Stimulated activated CD4-positive, alpha-beta T cell treated with anti-CD3 and anti-CD28 coated beads, Interleukin-4, amount 100 ng/mL, for 4 hours (primary cell): ENCODE results near the gene BCL2.

Source experiments
- DNase-seq, 2 experiments: peaks; one replicate each; pipeline ENCODE4 v3.0.0-alpha.2; 2020

The BCL2 gene

GRCh38 chr18:63135101-63135500, 184.5 kb downstream of the BCL2 start:
- no peak for DNase-seq

DNA sequence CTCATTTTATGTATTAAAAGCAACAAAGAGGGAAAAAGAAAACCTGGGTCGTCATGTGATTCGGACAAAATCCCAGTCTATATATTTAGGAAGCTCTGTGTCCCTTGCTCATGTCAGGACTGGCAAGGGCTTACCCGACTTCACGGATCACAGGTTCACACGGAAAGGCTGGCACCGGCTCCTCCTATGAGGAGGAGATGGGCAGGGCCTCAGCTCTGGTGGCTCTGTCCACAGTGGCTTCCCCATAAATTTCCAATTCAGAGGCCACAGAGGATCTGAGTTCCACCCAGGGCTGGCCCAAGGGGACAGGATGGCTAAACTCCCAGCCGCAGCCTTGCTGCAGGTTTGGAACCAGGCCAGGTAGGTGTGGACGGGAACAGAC, 186.8 kb downstream of the BCL2 start:
- DNase-seq: no peak

DNA sequence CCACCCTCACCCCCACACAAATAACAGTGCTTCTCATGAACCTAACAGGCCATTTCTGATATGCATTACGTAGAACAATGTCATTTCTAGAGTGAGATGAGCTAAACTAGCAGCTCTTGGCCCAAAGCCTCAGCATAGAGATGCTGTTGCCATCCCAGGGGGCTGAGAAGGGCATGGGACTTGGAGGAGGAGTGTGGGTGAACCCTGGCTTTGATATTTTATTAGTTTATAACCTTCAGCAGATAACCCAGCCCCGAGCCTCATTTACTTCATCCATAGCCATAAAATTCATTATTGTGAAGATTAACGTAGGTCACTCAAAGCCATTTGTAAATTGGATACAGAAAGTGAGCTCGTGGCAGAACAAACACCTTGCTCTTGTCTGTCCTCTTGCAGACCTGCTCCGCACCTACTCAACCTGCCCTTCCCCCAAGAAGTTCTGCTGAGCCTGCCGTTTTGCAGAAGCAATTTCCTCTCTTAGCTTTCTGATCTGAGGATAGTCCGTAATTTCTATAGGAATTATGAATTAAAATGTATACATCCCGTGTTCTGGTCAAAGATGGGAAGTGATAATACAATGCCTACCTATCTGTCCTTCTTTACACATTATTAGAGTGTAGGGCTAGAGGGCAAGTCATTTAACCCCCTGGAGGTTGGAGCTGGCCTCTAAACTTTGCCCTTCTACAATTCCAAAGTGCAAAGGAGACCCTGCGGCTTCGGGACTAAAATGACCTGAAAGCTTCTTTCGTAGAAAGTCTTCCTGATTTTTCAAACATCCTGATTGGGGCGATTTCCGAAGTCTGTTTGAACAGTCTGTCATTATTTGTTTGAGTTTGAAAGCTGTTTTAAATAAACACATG, 187.4 kb downstream of the BCL2 start:
- DNase-seq: no peak

DNA sequence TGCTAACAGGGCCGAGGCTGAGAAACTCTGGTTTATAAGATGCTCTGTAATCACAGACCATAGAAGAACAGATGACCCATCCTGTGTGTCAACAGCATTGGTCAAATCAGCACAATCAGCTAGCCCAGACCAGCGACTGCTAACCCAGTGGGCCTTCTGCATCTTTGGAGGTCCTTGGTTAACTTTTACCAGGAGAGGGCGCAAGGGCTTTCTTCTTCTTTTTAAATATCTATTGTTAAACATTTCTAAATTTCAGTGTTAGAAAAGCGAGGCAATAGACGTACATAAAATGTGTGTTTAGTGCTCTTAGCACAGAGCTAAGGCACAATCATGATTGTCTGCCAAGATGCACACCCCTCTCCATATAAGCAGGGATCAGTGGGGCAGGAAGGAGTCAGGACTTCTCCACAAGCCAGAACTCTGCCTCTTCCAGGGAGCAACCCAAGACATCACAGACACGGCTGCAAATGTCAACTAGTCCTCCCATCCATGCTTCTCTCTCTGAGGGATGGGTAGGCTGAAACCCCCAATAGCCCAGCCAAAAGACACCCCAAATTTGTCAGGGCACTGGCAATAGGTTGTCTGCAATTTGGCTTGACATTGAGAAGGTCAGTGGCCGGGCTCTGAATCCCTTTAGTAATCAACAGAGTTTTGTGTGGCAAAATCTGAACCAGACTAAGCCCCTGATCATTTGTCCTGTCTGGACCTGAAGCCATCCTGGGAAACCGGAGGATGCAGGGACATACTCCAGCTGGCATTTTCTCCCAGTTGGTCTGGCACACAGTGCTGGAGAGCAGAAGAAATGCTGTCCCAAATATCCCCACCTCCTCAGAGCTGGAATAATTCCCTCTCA, 188.2 kb downstream of the BCL2 start:
- peak; percentile 35 to 54 for DNase-seq

GRCh38 chr18:63130176-63130575, 189.4 kb downstream of the BCL2 start:
- no peak for DNase-seq

DNA sequence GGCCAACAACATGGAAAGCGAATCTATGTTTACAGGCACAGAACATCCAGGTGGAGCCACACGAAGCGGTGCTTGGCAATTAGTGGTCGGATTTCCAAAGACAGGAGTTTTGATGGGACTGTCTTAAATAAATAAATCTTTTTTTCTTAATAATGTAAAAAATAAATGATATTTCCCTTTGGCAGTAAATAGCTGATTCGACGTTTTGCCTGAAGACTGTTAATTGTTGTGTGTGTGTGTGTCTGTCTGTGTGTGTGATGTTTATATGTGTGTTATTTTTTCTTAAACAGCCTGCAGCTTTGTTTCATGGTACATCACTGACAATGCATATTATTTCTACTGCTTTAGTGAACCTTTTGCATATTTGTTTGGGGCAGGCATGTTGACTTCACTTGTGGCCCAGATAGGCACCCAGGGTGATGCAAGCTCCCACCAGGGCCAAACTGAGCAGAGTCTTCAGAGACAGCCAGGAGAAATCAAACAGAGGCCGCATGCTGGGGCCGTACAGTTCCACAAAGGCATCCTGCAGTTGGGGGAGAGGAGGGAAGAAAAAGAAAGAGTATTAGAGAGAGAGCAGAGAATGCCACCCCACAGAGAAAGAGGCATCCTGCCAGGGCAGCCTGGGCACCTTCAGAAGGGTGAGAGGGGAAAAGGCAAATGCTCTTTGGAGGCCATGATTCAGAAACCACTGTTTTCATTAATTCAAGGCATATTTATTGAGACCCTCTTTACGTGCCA, 191.2 kb downstream of the BCL2 start:
- no peak for DNase-seq

GRCh38 chr18:63126134-63127069, 193.2 kb downstream of the BCL2 start:
- DNase-seq: no peak

DNA sequence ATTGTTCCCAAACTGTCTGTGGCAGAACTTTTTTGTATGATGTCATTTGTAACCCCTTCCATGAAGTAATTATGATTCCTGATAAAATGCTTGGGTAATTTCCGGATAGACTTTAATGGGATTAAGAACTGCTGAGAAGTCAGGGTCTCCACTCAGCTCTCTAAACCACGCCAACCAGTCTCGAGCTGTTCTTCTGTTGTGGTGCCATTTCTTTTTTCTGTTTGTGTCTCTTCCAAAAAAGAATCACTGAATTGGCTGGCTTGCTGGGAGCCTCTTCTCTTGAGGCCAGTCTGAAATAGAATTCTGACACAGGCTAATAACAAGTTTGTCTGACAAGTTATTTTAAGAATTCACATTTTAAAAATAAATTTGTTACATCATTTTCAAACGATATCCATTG, 198.9 kb downstream of the BCL2 start:
- no peak for DNase-seq

GRCh38 chr18:63119647-63120046, 199.9 kb downstream of the BCL2 start:
- DNase-seq: no peak

- DNase-seq: no peak
Measured at GRCh38 chr18:63113899-63114565, 205.5 kb downstream of the BCL2 start.

GRCh38 chr18:63112706-63113105, 206.9 kb downstream of the BCL2 start:
- no peak for DNase-seq

DNA sequence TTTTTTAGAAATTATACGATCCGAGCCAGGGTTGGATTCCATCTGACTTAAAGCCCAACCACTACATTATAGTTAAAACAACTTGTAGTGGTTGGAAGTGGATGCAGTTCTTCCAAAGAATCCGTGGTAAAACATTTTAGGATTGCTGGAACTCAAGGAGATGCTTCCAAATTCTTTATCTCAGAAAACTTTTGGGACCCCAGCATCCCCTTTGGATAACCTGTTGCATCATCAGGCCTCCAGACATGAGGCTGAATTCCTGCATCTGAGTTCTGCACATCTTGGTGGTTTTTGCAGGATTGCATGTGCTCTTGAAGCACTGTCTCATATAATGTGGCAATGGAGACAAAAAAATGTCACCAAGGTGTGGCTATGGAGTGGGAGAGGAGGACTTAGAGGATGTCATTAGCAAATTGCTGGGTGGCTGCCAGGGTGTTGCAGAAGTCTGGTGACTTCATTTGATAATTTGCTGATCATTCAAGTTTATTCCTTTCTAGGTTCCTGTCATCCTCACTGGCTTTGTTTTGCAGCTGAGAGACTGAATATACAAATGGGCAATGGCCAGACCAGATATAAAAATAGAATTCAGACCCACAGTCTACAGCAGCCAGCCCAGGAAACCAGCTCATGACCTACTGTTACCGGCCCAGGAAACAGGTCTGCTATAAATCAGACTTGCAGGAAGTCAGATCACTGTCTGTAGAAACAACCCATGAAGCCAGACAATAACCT, 207.7 kb downstream of the BCL2 start:
- DNase-seq: no peak

DNA sequence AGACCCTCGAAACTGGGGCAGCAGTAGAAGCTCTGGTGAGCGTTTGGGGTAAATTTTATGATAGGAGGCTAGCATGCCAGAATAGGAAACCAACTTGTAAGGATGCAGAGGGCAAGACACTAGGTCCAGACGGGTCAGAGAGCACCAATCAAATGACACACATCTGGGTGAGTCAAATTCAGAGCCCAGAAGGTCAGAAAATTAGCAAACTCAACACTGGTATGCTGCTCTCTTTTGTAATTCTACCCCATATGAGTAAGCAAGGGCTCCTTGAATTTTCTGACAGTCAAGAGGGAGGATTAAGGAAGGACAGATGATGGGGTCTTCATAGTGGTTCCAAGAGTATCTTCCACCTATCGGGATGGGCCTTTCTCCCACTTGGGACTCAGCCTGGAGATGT, 209.8 kb downstream of the BCL2 start:
- no peak for DNase-seq

- no peak for DNase-seq
Measured at GRCh38 chr18:63109022-63109421, 210.5 kb downstream of the BCL2 start.

DNA sequence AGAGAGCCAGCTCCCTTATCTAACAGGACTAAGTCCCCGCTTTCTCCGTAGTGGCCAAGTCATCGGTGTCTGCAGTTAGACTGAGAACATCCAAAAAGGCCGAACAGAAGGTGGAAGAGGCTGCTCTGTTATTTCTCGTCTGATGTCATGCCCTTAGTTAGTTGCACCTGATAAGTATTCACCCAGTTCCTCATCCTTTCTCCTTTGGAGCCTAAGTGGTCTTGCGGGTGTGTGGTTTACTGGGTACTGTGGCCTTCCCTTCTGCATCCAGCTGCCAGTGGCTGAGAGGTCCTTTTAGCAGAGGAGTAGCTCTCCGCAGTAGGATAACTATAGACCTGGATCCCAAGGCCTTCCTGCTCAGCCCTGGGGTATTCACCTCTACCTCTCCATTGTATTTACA, 211.6 kb downstream of the BCL2 start:
- no peak for DNase-seq

- no peak for DNase-seq
Measured at GRCh38 chr18:63107171-63107845, 212.3 kb downstream of the BCL2 start.

DNA sequence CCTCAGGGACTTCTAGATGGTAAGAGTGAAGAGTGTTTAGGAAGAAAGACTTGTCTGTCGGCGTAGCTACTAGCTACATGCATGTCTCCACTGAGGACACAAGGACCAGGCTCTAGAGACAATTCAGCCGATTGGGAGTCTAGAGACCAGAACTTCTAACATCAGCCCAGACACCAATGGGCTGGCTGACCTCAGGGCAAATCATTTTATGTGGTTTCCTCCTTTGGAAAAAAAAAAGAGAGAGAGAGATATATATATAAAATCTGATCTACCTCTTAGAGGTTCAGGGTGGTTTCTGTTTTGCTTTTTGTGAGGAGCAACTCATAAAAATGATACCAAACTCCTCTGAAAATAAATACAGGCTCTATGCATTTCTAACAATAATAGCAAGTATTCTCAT, 212.8 kb downstream of the BCL2 start:
- DNase-seq: no peak

DNA sequence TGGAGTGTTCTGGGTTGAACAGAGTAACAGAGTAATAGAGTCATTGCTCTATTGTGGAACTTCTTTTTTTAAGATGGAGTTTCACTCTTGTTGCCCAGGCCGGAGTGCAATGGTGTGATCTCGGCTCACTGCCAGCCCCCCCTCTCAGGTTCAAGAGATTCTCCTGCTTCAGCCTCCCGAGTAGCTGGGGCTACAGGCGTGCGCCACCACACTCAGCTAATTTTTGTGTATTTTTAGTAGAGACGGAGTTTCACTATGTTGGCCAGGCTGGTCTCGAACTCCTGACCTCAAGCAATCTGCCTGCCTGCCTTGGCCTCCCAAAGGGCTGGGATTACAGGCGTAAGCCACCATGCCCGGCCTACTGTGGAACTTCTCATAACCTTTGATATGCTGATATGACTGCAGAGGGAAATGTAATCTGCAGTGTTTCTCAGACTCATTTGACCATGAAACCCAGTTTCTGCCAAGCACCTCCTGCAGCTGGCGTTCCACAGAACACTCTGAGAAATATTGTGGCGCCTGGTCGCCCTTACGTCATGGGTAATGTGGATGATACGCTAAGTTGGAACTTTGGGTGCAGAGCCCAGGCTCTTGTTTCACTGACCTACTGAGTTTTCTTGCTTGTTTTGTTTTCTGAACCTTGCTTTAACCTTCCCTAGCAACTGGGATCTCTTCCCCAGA, 213.8 kb downstream of the BCL2 start:
- no peak for DNase-seq

DNA sequence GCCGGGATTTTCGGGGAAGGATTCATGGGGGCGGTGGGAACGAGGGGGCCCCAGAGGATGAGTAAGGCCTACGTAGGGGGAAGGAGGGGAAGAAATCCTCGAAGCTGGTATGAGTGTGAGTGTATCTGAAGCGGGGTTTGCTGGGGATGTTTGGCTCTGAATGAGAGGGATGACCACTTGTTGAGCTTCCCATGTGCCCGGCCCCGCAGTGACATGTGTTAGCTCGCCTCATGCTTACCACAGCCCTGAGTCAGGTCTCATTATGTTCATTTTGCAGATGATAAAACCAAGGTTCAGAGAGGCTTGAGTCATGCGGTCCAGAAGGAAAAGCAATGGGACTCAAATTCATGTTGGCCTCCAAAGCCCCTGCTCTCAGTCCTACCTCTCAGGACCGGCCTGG, 214.7 kb downstream of the BCL2 start:
- no peak for DNase-seq
